GM19372 (cell line): ENCODE measurements around the gene PIR.
A peak's percentile ranks its signal among the peaks of the same experiment; 100 is the strongest.

Experiments used
- ATAC-seq: cut with Tn5 transposase; IDR thresholded peaks from one replicate; pipeline ENCODE4 v1.9.1; 2021; ENCODE audit warnings: mild to moderate bottlenecking, low read depth, moderate library complexity; ENCODE audit not compliant: unreplicated experiment

PIR gene

DNA sequence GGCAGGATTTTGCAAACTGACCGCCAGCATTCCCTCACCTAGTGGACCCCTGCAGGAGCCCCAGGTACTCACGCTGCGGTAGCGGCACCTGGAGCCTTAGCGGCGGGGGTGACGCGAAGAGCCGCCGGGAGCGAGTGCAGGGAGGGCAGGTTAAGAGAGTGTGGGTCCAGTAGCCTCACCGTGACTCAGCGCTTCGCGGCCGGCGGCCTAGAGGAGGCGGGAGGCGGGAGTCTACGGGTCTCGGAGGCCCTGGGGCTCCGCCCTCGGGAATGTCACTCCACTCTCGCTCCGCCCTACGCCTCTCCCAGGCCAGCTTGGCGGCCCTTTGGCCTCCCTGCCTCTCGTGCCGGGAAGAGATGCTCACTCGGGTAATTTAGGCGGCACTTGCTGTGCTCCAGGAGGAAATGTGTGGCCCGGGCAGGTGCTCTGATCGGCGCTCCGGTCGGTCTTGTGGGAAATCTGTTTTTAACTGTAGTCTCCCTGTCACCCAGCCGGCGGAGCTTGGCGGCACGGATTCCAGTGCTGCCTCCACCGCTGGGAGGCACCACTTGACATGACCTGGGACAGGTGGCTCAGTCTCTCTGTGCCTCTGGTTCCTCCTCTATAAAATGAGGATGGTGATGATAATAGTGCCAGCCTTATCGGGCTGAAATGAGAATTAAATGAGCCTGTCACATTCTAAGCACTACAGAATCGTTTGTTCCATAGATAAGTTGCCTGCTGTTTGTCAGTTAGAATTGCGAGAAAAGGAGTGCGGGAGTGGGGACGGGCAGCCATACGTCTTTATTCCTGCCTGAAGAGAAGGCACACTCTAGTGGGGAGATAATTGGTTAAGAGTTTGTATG lies at the start of gene PIR:
Gene PIR, minus strand, starts transcription at position 216 of the 845 bp plus-strand sequence. CDS start 2,076 bp downstream, outside the sequence.
- ATAC-seq, result peak; percentile 96

DNA sequence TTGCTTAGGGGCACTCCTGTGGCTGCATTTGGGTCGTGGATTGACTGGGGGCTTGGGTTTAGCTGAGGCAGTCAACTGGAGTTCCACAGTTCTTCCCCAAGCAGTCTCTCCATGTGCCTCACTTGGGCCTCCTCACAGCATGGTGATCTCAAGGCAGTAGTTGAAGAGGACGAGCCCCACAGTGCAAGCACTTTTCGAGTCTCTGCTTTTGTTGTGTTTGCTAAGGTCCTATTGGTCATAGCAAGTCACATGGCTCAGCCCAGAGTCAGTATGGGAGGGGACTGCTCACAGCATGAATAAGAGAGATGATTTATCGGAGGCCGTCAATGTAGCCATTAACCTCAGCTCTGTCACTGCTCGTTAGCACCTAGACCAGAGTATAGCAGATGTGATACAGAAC lies 37.2 kb upstream of the PIR start:
- no peak for ATAC-seq

DNA sequence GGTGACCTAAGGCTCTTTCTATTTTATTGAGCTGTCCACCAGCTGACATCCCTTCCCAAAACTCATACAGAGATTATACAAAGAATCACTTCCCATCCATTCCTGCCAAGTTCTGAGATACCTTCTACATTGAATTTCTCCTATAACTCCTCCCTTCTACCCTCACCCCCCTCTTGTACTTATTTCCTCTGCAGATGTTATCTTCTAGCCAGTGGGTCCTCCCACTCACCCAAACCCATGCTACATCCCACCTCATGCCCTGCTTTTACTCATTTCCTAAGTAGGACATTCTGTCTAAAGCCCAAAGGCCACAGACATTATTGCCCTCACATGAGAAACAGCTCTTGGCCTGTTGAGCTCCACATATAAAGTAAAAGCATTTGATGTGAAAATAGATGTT lies 36.0 kb upstream of the PIR start:
- no peak for ATAC-seq

- no peak for ATAC-seq
Observed at GRCh38 chrX:15525664-15526416, 32.7 kb upstream of the PIR start.

- ATAC-seq, result no peak
Observed at GRCh38 chrX:15524417-15524816, 31.3 kb upstream of the PIR start.

- no peak for ATAC-seq
Observed at GRCh38 chrX:15523088-15523487, 30.0 kb upstream of the PIR start.

DNA sequence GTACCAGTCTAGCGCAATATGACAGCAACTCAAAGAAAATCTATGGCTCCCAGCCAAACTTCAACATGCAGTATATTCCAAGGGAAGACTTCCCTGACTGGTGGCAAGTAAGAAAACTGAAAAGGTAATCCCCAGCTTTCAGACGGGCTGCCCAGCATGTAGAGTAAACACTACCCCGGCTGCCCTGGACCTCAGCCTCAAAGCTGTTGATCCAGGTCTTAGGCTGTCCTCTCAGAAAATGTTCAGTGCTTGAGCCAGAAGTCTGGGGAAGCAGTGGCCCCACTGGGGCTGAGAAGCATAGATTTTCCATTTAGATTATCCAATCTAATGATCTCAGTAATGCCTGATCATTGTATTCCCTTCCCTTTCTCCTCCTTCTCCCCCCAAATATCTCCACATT lies 29.3 kb upstream of the PIR start:
- no peak for ATAC-seq

GRCh38 chrX:15515931-15516330 lies 22.8 kb upstream of the PIR start:
- ATAC-seq, result no peak

DNA sequence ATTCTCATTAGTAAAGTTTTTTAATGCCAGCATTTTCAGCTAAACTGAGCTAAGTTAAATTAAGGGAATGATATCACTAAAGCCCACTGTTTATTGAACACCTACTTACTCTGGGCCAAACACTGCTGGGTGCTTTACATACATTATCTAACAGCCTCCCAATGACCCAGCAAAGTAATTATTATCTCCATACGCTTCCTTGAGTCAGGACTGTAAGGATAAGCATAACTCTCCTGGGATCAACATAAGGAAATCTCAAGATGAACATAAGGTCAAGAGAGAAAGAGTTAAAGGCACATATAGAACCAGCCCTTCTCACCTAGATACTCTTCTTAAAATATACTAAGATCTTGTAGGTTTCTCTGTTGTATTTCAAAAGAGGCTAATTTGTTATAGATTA lies 21.1 kb upstream of the PIR start:
- ATAC-seq, result no peak

DNA sequence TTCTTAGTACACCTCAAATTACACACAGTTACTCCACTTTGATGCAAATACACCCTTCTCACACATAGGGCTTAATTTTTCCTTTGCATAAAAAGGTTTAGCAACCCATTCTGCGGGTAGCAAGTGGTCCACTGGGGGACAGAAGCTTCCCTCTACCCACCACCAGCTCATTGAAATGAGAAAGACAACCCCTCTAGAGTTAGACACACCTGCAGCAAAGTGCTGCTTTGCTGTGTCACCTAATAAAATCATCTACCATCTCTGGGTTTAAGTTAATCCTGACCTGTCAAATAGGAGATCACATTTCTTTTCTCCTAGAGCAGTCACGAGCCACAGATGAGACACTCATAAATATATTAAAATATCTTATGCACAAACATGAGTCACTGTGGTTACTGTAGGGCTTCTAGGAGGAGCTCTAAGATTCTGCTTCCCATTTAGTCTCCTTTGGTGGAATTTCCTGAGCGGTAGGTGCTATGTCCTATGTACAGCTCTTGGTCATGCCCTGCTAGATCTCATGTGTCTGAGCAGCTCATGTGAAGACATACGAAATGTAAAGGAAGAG lies 19.4 kb upstream of the PIR start:
- no peak for ATAC-seq

GRCh38 chrX:15511563-15511962 lies 18.4 kb upstream of the PIR start:
- ATAC-seq, result no peak

- ATAC-seq, result no peak
Observed at GRCh38 chrX:15509845-15510244, 16.7 kb upstream of the PIR start.

DNA sequence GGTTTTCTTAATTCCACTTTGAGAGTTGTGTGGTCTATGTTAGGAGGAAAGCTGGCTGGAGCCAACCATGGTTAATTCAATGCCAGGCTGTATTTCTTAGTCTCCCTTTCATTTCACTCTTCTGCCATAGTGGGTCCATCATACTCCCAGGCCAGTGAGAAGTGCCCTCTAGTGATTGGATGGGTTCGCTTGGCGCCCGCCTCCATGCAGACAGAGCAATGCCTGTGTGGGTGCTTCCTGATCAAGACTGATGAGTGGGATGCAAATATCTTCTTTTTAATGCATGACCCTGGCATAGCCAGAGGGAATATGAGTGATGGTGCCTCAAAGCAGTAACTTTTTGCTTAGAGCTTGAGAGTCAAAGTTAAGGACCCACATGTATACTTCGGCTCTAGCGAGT lies 13.9 kb upstream of the PIR start:
- ATAC-seq, result no peak

DNA sequence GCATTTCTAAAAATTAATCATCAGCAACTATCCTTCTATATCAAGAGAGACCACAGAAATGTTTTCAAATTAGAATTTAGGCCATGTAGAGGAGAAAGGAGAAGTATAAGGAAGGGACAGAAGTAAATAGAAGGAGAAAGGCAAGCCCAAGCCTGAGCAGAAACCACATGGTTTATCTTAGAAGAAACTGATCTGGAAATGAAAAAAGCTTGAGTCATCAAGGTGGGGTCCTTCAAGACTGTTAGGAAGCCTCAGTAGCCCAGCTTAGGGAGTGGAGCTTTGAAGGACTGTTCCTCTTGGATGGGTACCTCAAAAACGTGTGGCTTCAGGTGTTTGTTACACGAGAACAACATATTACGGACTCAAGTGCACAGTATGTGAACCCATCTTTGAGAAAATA lies 12.0 kb upstream of the PIR start:
- ATAC-seq, result no peak

DNA sequence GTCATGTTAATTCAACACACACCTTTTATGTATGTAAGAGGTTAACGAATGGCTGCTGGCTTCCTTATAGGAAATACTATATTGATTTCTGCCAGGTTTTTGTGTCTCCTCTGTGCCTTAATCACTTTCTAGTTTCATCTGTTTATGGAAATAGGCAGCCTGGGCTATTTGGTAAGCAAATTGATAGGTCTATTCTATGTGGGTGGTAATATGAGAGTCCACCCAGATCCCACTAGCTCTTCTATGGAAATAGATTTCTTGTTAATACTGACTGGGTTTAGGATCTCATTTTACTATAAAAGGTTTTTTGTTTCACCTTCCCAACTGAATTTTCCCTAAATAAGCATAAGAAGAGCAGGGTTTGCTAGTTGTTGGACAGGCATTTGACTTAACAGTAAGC lies 11.5 kb upstream of the PIR start:
- ATAC-seq, result no peak

DNA sequence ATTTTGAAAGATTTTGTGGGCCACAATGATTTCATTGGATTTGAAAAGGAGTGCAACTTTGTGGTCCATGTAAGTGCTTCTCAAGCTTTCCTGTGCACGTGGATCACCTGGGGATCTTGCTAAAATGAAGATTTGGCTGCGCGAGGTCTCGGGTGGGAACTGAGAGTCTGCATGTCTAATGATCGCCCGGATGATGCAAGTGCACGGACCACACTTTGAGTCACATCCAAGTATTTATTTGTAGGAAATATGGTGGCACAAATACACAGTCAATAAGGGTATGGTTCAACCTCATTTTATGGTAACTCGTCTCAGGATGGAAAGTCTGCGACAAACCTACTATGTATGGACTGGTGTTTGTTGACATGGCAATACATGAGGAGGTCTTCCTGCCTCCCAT lies 8.4 kb upstream of the PIR start:
- no peak for ATAC-seq

DNA sequence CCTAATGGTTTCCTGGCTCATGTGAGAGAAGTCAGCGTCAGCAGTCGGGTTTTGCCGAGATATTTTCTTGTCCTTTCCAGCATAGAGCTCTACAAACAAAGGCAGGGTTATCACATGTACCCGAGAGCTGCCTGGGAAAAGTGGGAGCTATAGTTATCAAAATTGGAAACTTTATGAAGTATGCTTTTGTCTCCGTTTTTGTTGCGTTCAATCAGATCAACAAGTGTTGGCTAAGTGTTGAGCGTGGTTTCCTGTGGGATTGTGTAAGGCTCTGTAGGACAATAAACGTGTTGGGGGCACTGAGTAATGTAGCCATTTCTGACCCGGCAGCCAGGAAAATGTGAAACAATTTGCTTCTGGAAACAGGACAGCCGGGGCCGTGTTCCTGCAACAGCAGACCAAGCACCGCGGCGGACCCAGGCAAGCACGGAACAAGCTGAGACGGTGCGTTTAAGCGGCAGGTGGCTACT lies 7.4 kb upstream of the PIR start, which contains the start of gene BMX:
Gene BMX, plus strand, starts transcription at position 311 of the 470 bp plus-strand sequence. CDS start 7,547 bp downstream, outside the sequence.
- ATAC-seq, result no peak

- ATAC-seq, result no peak
Observed at GRCh38 chrX:15499976-15500375, 6.8 kb upstream of the PIR start.

DNA sequence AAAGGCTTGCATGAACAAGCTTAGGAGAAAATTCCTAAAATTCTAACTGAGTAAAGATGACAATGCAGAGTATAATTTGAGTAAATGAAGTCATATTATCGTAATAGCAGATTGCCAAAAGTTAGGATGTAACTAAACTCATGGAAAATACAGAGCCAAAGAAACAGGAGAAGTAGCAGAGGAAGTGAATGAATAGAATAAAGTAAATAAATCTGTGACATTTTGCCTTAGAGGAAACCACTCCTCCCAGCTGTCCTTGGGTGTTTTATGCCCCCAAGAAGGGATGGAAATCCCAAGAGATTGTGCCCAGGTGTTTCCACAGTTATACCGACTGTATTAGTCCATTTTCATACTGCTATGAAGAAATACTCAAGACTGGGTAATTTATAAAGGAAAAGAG lies 5.6 kb upstream of the PIR start:
- no peak for ATAC-seq

- no peak for ATAC-seq
Observed at GRCh38 chrX:15497865-15498264, 4.7 kb upstream of the PIR start.

DNA sequence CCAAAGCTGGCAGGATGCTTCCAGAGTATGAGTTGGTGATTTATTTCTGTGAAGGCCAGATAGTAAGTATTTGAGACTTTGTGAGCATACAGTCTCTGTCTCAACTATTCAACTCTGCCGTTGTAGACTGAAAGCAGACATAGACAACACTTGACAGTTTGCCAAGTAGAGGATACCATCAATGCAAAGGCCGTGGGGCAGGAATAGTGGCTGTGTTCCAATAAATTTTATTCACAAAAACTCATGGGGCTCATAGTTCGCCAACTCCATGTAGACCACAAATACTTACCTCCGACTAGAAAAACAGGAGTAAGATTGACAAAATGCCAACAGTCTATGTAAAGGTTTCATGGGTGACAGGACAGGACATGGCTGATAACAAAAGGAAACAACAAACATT lies 3.7 kb upstream of the PIR start:
- ATAC-seq, result no peak
